HG03135 (cell line): ENCODE measurements around the gene FBXO7.

Source experiments
- ATAC-seq: cut with Tn5 transposase; IDR thresholded peaks from one replicate; pipeline ENCODE4 v1.9.1; 2021; ENCODE audit warnings: mild to moderate bottlenecking, moderate library complexity; ENCODE audit not compliant: unreplicated experiment

The FBXO7 gene

GRCh38 chr22:32531228-32531627 lies 56.6 kb downstream of the FBXO7 start:
- no peak for ATAC-seq

GRCh38 chr22:32531931-32532819 lies 57.6 kb downstream of the FBXO7 start:
- ATAC-seq, result no peak

GRCh38 chr22:32532820-32533128 lies 58.2 kb downstream of the FBXO7 start:
- no peak for ATAC-seq

GRCh38 chr22:32533265-32534111 lies 58.9 kb downstream of the FBXO7 start:
- ATAC-seq, result no peak

- no peak for ATAC-seq
These were observed 59.9 kb downstream of the FBXO7 start for GRCh38 chr22:32534252-32535235.

GRCh38 chr22:32535531-32536190 lies 61.0 kb downstream of the FBXO7 start:
- no peak for ATAC-seq

GRCh38 chr22:32536352-32536751 lies 61.7 kb downstream of the FBXO7 start:
- no peak for ATAC-seq

- ATAC-seq, result no peak
These were observed 63.9 kb downstream of the FBXO7 start for GRCh38 chr22:32538521-32538920.

GRCh38 chr22:32539631-32540421 lies 65.2 kb downstream of the FBXO7 start:
- no peak for ATAC-seq

GRCh38 chr22:32541481-32541880 lies 66.9 kb downstream of the FBXO7 start:
- no peak for ATAC-seq

- ATAC-seq, result no peak
These were observed 67.6 kb downstream of the FBXO7 start for GRCh38 chr22:32542066-32542676.

- no peak for ATAC-seq
These were observed 68.2 kb downstream of the FBXO7 start for GRCh38 chr22:32542677-32543357.

GRCh38 chr22:32544953-32545558 lies 70.4 kb downstream of the FBXO7 start:
- ATAC-seq, result no peak

- no peak for ATAC-seq
These were observed 71.2 kb downstream of the FBXO7 start for GRCh38 chr22:32545801-32546200.

- ATAC-seq, result no peak
These were observed 71.9 kb downstream of the FBXO7 start for GRCh38 chr22:32546496-32546895.

GRCh38 chr22:32546935-32547334 lies 72.3 kb downstream of the FBXO7 start:
- ATAC-seq, result no peak

- ATAC-seq, result no peak
These were observed 73.4 kb downstream of the FBXO7 start for GRCh38 chr22:32548039-32548438.
